ENCODE measurements around the gene TBC1D24. TPM values are rescaled to one million over a fixed set of nuclear protein-coding genes. Genes with fewer than 3 reads are reported as not detected.
A peak's percentile ranks its signal among the peaks of the same experiment; 100 is the strongest.
"Not testable (repeated sequence)": the region's sequence is repeated elsewhere in the genome, so short reads cannot be mapped to it uniquely, and the experiment has no call there.

TBC1D24 gene
- total RNA-seq, 1 donor from 2014 or later: 15.4 TPM

DNA sequence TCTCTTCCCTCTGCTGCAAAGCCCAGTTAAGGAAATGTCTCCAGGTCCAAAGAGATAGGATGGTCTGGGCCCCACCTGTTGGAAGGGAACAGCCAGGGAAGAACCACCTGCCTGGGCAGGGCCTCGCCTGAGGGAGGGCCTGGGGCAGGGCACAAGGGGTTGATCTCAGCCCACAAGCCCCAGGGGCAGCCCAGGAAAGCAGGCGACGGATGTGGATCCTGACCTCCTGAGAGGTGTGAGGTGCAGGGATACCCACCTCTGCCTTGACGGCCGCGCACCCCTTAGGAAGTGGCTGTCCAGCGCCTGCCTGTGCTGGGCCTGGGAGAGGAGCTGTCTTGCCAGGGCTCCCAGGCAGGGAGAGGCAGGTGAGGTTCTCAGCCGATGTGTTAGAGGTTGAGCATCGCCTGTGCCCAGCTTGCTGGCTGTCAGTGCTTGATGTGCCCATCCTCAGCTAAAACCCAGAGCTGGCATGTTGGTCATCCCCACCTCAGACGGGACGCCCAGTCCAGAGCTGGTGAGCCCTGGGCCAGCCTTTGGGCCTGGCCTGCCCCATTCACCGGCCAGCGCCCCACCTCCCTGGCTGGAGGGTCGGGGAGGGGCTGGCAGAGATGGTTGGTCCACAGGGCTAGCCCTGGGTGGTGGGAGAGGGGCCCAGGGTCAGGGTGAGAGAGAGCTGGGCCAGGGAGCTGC lies 55.8 kb downstream of the TBC1D24 start:
- H3K9me3 Mint-ChIP-seq (ENCODE audit: unreplicated experiment): no peaks in the 10 kb centered on the region
- H3K36me3 Mint-ChIP-seq (ENCODE audit: unreplicated experiment): peaks cover 7% of the 10 kb centered on the region
- peaks cover 15% of the 10 kb centered on the region for H3K4me1 Mint-ChIP-seq (ENCODE audit: unreplicated experiment)
- peak overlapping the region; percentile 90 for H3K4me3 Mint-ChIP-seq (ENCODE audit: unreplicated experiment)
- no peaks in the 10 kb centered on the region for H3K27me3 Mint-ChIP-seq (ENCODE audit: unreplicated experiment)
- TF ChIP-seq, protein P1, sequence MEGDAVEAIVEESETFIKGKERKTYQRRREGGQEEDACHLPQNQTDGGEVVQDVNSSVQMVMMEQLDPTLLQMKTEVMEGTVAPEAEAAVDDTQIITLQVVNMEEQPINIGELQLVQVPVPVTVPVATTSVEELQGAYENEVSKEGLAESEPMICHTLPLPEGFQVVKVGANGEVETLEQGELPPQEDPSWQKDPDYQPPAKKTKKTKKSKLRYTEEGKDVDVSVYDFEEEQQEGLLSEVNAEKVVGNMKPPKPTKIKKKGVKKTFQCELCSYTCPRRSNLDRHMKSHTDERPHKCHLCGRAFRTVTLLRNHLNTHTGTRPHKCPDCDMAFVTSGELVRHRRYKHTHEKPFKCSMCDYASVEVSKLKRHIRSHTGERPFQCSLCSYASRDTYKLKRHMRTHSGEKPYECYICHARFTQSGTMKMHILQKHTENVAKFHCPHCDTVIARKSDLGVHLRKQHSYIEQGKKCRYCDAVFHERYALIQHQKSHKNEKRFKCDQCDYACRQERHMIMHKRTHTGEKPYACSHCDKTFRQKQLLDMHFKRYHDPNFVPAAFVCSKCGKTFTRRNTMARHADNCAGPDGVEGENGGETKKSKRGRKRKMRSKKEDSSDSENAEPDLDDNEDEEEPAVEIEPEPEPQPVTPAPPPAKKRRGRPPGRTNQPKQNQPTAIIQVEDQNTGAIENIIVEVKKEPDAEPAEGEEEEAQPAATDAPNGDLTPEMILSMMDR (IDR thresholded peaks at IDR 0.05): no peak
- H3K27ac Mint-ChIP-seq (ENCODE audit: unreplicated experiment): peak overlapping the region; percentile 86
- DNase-seq (ENCODE audit: extremely low spot score, unreplicated experiment): no peak

DNA sequence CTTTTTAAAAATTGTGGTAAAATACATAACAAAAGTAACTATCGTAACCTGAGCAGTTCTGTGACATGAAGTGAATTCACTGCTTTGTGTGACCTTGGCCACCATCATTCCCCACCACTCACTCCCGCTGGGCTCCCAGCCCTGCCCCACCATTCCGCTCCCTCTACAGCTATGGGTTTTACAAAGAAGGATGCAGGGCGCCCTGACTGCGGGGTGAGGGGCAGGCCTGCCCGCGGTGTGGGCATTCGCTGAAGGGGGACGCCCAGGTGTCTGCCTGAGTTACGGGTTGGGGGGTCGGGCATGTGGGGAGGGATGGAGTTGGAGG lies 56.4 kb downstream of the TBC1D24 start, which contains the start of gene CEMP1:
TSS of gene CEMP1 (minus strand) at position 38 of the 325 bp plus-strand sequence. CDS start 335 bp downstream, outside the sequence.
- TF ChIP-seq, protein P1 (IDR thresholded peaks at IDR 0.05): no peak
- Mint-ChIP-seq H3K4me3 (ENCODE audit: unreplicated experiment) (peak within 1 kb of the TSS; percentile 90), H3K27me3 (ENCODE audit: unreplicated experiment) (no peaks in the 10 kb centered on the region), H3K27ac (ENCODE audit: unreplicated experiment) (peak within 1 kb of the TSS; percentile 96), H3K9me3 (ENCODE audit: unreplicated experiment) (no peaks in the 10 kb centered on the region), H3K4me1 (ENCODE audit: unreplicated experiment) (peaks cover 16% of the 10 kb centered on the region), H3K36me3 (ENCODE audit: unreplicated experiment) (peaks cover 2% of the 10 kb centered on the region)
- no peak for DNase-seq (ENCODE audit: extremely low spot score, unreplicated experiment)

DNA sequence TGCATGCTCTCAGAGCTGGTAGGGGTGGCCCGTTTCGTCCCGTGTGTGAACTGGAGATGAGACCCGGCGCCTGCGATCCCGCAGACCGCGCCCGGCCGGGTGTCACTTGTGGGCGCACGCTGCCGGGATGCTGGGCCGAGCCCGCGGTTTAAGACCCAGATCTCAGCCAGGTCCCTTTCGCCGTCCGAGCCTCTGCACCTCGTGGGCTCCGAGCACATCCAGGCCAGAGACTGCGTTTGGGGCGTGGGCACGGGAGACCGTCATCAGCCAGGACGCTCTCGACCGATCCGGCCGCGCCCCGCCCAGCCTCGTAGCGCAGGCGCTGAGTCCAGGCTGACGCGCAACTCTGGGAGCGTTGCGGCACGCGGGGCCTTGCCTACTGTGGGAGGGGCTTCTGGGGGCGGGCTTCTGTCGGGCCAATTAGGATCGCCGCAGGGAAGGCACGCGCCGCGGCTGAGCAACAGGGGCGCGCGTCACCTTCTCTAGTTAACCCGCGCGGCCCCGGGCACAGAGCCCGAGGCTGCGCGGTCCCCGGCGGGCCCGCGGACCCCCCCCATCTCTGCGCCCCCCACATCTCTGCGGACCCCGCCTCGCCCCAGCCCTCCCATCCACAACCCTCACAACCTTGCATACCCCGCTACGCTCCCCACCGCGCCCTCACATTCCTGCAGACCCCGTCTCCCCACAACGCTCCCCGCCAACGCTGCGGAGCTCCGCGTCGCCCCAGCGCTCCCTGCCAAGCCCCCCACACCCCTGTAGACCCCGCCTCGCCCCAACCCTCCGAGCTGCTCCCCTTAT lies 57.0 kb downstream of the TBC1D24 start:
- no peaks in the 10 kb centered on the region for H3K9me3 Mint-ChIP-seq (ENCODE audit: unreplicated experiment)
- peak overlapping the region; percentile 90 for H3K4me3 Mint-ChIP-seq (ENCODE audit: unreplicated experiment)
- TF ChIP-seq, protein P1 (IDR thresholded peaks at IDR 0.05): no peak
- peaks cover 21% of the 10 kb centered on the region for H3K4me1 Mint-ChIP-seq (ENCODE audit: unreplicated experiment)
- H3K36me3 Mint-ChIP-seq (ENCODE audit: unreplicated experiment): peaks cover 2% of the 10 kb centered on the region
- H3K27ac Mint-ChIP-seq (ENCODE audit: unreplicated experiment): peak overlapping the region; percentile 96
- DNase-seq (ENCODE audit: extremely low spot score, unreplicated experiment): peak; percentile 99
- H3K27me3 Mint-ChIP-seq (ENCODE audit: unreplicated experiment): no peaks in the 10 kb centered on the region

DNA sequence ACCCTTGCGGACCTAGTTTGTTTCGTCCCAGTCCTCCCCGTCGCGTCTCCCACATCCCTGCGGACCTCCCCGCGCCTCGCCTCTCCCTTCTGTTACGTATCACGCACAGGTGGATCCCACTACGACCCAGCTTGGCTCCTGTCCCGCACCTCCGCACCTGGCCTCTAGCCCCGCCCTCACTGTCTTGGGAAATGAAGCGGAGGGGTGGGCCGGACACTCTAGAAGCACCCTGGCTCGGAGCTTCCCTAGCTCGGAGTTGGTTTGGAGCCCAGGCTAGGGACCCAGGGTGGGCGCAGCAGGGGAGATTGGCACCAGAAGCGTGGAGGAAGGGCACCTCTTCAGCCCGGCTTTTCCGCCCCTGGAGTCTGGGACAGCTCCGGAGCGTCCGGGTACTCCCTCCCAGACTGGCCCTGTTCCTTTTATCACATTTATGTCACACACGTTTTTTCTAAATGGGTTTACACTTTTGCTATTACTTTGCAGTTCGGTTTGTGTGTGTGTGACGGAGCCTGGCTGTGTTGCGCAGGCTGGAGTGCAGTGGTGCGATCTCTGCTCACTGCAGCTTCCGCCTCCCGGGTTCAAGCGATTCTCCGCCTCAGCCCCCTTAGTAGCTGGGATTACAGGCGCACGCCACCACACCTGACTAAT lies 57.7 kb downstream of the TBC1D24 start:
- Mint-ChIP-seq H3K9me3 (ENCODE audit: unreplicated experiment) (no peaks in the 10 kb centered on the region), H3K27ac (ENCODE audit: unreplicated experiment) (peak overlapping the region; percentile 96), H3K27me3 (ENCODE audit: unreplicated experiment) (no peaks in the 10 kb centered on the region), H3K36me3 (ENCODE audit: unreplicated experiment) (peaks cover 2% of the 10 kb centered on the region), H3K4me1 (ENCODE audit: unreplicated experiment) (peaks cover 26% of the 10 kb centered on the region), H3K4me3 (ENCODE audit: unreplicated experiment) (peak overlapping the region; percentile 90)
- no peak for DNase-seq (ENCODE audit: extremely low spot score, unreplicated experiment)
- TF ChIP-seq, protein P1 (IDR thresholded peaks at IDR 0.05): no peak

DNA sequence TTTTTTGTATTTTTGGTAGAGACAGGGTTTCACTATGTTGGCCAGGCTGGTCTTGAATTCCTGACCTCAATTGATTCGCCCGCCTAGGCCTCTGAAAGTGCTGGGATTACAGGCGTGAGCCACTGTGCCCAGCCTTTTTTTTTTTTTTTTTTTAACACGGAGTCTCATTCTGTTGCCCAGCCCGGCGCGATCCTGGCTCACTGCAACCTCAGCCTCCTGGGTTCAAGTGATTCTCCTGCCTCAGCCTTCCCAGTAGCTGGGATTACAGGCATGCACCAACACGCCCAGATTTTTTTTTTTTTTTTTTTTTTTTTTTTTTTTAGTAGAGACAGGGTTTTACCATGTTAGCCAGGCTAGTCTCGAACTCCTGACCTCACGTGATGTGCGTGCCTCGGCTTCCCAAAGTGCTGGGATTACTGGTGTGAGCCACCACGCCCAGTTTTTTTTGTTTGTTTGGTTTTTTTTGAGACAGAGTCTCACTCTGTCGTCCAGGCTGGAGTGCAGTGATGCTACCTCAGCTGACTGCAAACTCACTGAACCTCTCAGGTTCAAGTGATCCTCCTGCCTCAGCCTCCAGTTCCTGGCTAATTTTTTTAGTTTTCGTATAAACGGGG lies 58.3 kb downstream of the TBC1D24 start:
- Mint-ChIP-seq H3K4me1 (ENCODE audit: unreplicated experiment) (peaks cover 26% of the 10 kb centered on the region), H3K4me3 (ENCODE audit: unreplicated experiment) (peak overlapping the region; percentile 90), H3K27ac (ENCODE audit: unreplicated experiment) (peak overlapping the region; percentile 96)
- not testable (repeated sequence) for DNase-seq (ENCODE audit: extremely low spot score, unreplicated experiment); H3K9me3 Mint-ChIP-seq (ENCODE audit: unreplicated experiment); H3K36me3 Mint-ChIP-seq (ENCODE audit: unreplicated experiment); H3K27me3 Mint-ChIP-seq (ENCODE audit: unreplicated experiment)

All from osteocyte (in vitro differentiated cells).